Loucy (cell line): ENCODE results near the gene PPFIBP1.

Source experiments
- CTCF ChIP-seq: fragments of 200-600 bp; sonication (generic); conservative IDR thresholded peaks from 2 replicates; pipeline ENCODE4 v1.5.1; 2014; ENCODE audit warnings: mild to moderate bottlenecking, antibody characterized with exemption, low read length
- EZH2phosphoT487 ChIP-seq: fragments of 200-600 bp; IDR thresholded peaks from 2 replicates; pipeline ENCODE4 v1.6.1; 2018; ENCODE audit warnings: antibody characterized with exemption, mild to moderate bottlenecking, moderate library complexity, borderline replicate concordance

- TF ChIP-seq CTCF = no peak
- no peak for TF ChIP-seq EZH2phosphoT487
These were observed 459 bp downstream of the PPFIBP1 start for GRCh38 chr12:27524494-27524835.
